ENCODE measurements around the gene RPGR.

RPGR gene

DNA sequence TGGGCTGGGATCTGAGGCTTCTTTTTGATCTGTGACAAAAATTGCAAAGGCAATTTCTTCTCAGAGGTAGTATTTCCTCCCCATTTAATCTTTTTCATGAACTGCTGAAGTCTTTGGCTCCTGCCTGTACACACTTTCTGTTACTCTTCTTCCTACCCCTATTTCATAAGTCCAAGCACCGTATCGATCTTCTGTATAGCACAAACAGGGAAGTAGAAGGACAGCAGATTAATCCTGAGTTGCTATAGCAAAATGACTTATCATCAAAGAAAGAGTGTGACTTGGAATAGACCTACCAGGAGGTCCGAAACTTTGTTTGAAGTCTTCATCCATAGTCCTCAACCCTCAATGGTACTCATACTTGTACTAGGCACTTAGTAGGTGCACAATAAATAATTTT is 47.1 kb upstream of the RPGR start:
- TF ChIP-seq CSDC2 (CRISPR knock-in tag; IDR thresholded peaks at IDR 0.05), result no peak
- TF ChIP-seq TCF4 (CRISPR knock-in tag; IDR thresholded peaks at IDR 0.05; ENCODE audit: borderline replicate concordance), result no peak
- TF ChIP-seq ZNF70 (CRISPR knock-in tag; IDR thresholded peaks at IDR 0.05), result no peak
- TF ChIP-seq TOX (CRISPR knock-in tag; IDR thresholded peaks at IDR 0.05; ENCODE audit: borderline replicate concordance), result no peak
- no peak for TF ChIP-seq ZFP30 (CRISPR knock-in tag; IDR thresholded peaks at IDR 0.05)
- TF ChIP-seq, protein P1, sequence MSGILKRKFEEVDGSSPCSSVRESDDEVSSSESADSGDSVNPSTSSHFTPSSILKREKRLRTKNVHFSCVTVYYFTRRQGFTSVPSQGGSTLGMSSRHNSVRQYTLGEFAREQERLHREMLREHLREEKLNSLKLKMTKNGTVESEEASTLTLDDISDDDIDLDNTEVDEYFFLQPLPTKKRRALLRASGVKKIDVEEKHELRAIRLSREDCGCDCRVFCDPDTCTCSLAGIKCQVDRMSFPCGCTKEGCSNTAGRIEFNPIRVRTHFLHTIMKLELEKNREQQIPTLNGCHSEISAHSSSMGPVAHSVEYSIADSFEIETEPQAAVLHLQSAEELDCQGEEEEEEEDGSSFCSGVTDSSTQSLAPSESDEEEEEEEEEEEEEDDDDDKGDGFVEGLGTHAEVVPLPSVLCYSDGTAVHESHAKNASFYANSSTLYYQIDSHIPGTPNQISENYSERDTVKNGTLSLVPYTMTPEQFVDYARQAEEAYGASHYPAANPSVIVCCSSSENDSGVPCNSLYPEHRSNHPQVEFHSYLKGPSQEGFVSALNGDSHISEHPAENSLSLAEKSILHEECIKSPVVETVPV (CRISPR knock-in tag; IDR thresholded peaks at IDR 0.05), result no peak
- TF ChIP-seq, protein P2, sequence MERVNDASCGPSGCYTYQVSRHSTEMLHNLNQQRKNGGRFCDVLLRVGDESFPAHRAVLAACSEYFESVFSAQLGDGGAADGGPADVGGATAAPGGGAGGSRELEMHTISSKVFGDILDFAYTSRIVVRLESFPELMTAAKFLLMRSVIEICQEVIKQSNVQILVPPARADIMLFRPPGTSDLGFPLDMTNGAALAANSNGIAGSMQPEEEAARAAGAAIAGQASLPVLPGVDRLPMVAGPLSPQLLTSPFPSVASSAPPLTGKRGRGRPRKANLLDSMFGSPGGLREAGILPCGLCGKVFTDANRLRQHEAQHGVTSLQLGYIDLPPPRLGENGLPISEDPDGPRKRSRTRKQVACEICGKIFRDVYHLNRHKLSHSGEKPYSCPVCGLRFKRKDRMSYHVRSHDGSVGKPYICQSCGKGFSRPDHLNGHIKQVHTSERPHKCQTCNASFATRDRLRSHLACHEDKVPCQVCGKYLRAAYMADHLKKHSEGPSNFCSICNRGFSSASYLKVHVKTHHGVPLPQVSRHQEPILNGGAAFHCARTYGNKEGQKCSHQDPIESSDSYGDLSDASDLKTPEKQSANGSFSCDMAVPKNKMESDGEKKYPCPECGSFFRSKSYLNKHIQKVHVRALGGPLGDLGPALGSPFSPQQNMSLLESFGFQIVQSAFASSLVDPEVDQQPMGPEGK (CRISPR knock-in tag; IDR thresholded peaks at IDR 0.05; ENCODE audit: borderline replicate concordance), result no peak
- TF ChIP-seq ZC3H10 (CRISPR knock-in tag; IDR thresholded peaks at IDR 0.05), result no peak
- no peak for TF ChIP-seq ISL1 (CRISPR knock-in tag; IDR thresholded peaks at IDR 0.05)
- TF ChIP-seq, protein P3, sequence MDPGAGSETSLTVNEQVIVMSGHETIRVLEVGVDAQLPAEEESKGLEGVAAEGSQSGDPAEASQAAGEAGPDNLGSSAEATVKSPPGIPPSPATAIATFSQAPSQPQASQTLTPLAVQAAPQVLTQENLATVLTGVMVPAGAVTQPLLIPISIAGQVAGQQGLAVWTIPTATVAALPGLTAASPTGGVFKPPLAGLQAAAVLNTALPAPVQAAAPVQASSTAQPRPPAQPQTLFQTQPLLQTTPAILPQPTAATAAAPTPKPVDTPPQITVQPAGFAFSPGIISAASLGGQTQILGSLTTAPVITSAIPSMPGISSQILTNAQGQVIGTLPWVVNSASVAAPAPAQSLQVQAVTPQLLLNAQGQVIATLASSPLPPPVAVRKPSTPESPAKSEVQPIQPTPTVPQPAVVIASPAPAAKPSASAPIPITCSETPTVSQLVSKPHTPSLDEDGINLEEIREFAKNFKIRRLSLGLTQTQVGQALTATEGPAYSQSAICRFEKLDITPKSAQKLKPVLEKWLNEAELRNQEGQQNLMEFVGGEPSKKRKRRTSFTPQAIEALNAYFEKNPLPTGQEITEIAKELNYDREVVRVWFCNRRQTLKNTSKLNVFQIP (CRISPR knock-in tag; IDR thresholded peaks at IDR 0.05; ENCODE audit: borderline replicate concordance, low read depth), result no peak
- no peak for TF ChIP-seq ZFP3 (CRISPR knock-in tag; IDR thresholded peaks at IDR 0.05)
- no peak for TF ChIP-seq RARB (CRISPR knock-in tag; IDR thresholded peaks at IDR 0.05)
- no peak for ATAC-seq

DNA sequence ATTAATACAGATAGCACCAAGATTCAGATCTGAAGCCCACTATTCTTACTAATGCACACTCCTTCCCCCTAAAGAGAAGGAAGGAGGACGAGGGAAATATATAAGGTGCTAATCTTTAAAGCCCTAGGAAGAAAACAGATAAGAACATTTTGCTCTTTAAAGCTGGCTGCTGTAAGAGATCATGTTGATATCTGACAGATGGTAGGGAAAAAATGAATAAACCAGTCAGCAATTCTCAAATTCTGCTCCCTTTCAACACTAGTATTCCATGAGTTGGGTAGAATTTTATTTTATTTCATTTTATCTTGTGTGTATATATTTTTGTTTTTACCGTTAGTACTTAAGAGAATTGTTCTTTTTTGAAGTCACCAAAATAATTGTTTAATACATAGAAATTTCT is 44.3 kb upstream of the RPGR start:
- ATAC-seq, result no peak
- TF ChIP-seq ZC3H10 (CRISPR knock-in tag; IDR thresholded peaks at IDR 0.05) (no peak), ARNTL (CRISPR knock-in tag; IDR thresholded peaks at IDR 0.05; ENCODE audit: borderline replicate concordance, low read depth) (no peak), TOX (CRISPR knock-in tag; IDR thresholded peaks at IDR 0.05; ENCODE audit: borderline replicate concordance) (no peak), GLIS3 (CRISPR knock-in tag; IDR thresholded peaks at IDR 0.05) (no peak), SNAI2 (CRISPR knock-in tag; IDR thresholded peaks at IDR 0.05) (no peak), BACH2 (CRISPR knock-in tag; IDR thresholded peaks at IDR 0.05; ENCODE audit: borderline replicate concordance) (no peak), TCF4 (CRISPR knock-in tag; IDR thresholded peaks at IDR 0.05; ENCODE audit: borderline replicate concordance) (no peak), ESRRG (CRISPR knock-in tag; IDR thresholded peaks at IDR 0.05) (no peak), RARB (CRISPR knock-in tag; IDR thresholded peaks at IDR 0.05) (no peak), ZFP3 (CRISPR knock-in tag; IDR thresholded peaks at IDR 0.05) (no peak)

DNA sequence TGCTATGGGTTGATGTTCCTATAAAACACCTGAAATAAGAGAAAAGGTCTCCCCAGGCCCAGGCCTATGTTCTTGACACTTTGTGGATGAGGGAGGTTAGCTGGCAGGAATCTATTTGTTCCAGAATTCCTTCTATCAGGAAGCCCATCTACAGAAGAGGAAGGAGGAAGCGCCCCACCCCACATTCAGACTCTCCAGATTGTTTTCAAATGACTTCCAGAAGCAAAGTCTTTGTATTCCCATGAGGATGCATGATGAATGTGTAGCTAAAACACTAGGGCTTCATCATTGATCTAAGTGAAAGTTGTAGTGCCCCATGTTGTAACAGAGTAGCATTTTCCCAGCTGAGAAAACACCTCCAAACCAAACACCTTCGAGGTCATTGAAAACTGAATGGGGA is 41.5 kb upstream of the RPGR start:
- TF ChIP-seq ZFP3 (CRISPR knock-in tag; IDR thresholded peaks at IDR 0.05), result no peak
- TF ChIP-seq, protein P2 (CRISPR knock-in tag; IDR thresholded peaks at IDR 0.05; ENCODE audit: borderline replicate concordance), result no peak
- no peak for TF ChIP-seq BACH2 (CRISPR knock-in tag; IDR thresholded peaks at IDR 0.05; ENCODE audit: borderline replicate concordance)
- TF ChIP-seq ZC3H10 (CRISPR knock-in tag; IDR thresholded peaks at IDR 0.05), result no peak
- TF ChIP-seq ZFP30 (CRISPR knock-in tag; IDR thresholded peaks at IDR 0.05), result no peak
- no peak for TF ChIP-seq ISL1 (CRISPR knock-in tag; IDR thresholded peaks at IDR 0.05)
- TF ChIP-seq, protein P4, sequence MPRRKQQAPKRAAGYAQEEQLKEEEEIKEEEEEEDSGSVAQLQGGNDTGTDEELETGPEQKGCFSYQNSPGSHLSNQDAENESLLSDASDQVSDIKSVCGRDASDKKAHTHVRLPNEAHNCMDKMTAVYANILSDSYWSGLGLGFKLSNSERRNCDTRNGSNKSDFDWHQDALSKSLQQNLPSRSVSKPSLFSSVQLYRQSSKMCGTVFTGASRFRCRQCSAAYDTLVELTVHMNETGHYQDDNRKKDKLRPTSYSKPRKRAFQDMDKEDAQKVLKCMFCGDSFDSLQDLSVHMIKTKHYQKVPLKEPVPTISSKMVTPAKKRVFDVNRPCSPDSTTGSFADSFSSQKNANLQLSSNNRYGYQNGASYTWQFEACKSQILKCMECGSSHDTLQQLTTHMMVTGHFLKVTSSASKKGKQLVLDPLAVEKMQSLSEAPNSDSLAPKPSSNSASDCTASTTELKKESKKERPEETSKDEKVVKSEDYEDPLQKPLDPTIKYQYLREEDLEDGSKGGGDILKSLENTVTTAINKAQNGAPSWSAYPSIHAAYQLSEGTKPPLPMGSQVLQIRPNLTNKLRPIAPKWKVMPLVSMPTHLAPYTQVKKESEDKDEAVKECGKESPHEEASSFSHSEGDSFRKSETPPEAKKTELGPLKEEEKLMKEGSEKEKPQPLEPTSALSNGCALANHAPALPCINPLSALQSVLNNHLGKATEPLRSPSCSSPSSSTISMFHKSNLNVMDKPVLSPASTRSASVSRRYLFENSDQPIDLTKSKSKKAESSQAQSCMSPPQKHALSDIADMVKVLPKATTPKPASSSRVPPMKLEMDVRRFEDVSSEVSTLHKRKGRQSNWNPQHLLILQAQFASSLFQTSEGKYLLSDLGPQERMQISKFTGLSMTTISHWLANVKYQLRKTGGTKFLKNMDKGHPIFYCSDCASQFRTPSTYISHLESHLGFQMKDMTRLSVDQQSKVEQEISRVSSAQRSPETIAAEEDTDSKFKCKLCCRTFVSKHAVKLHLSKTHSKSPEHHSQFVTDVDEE (CRISPR knock-in tag; IDR thresholded peaks at IDR 0.05), result no peak
- TF ChIP-seq CSDC2 (CRISPR knock-in tag; IDR thresholded peaks at IDR 0.05), result no peak
- no peak for TF ChIP-seq TCF4 (CRISPR knock-in tag; IDR thresholded peaks at IDR 0.05; ENCODE audit: borderline replicate concordance)
- TF ChIP-seq PPARA (CRISPR knock-in tag; IDR thresholded peaks at IDR 0.05; ENCODE audit: borderline replicate concordance), result no peak
- TF ChIP-seq ZNF70 (CRISPR knock-in tag; IDR thresholded peaks at IDR 0.05), result no peak
- TF ChIP-seq ZNF8 (CRISPR knock-in tag; IDR thresholded peaks at IDR 0.05), result no peak
- ATAC-seq, result no peak
